Esophagus squamous epithelium (tissue), 4 donors: ENCODE data around the gene CUTC.
"Not testable (repeated sequence)": the region's sequence is repeated elsewhere in the genome, so short reads cannot be mapped to it uniquely, and the experiment has no call there.

ENCODE experiments used
- CTCF ChIP-seq, 6 experiments: fragments of 450-650 bp in 4 of 6; fragments of 200-600 bp in 2 of 6; sonication (generic) in 2 of 6; IDR thresholded peaks; one replicate each; pipeline ENCODE4 v1.5.1; 2016 to 2019; ENCODE audit warnings: antibody characterized with exemption in 6 of 6, mild to moderate bottlenecking in 4 of 6, moderate library complexity in 4 of 6
- POLR2A ChIP-seq, 4 donors: fragments of 450-650 bp; IDR thresholded peaks; one replicate each; pipeline ENCODE4 v1.6.1; 2017; ENCODE audit warnings: antibody characterized with exemption in 4 of 4, mild to moderate bottlenecking in 4 of 4, moderate library complexity in 3 of 4

GRCh38 chr10:99746166-99746565 is 14.1 kb downstream of the CUTC start:
- not testable (repeated sequence) for TF ChIP-seq CTCF, POLR2A (IDR thresholded peaks at IDR 0.05)
